Posterior vena cava (tissue), 2 donors: ENCODE measurements around the gene FMO5. TPM values are rescaled to one million over a fixed set of nuclear protein-coding genes. Genes with fewer than 3 reads are reported as not detected.
"Not testable (repeated sequence)": the region's sequence is repeated elsewhere in the genome, so short reads cannot be mapped to it uniquely, and the experiment has no call there.

Experiments
- DNase-seq: peaks from one replicate; pipeline ENCODE4 v3.0.0-alpha.2; 2020; ENCODE audit warnings: low spot score
- intact Hi-C, 2 donors: fragments of 100-400 bp; cut with DNase I; formaldehyde crosslinking; loops; one replicate each; pipeline versions ENCODE4 v1.14.1 to v1.14.2; 2022 to 2023
- total RNA-seq, 2 donors: library from RNA; stranded (reverse); fragmentation: NEBNext Ultra II Directional; extraction: Animal tissue kit (Norgen Biotek cat#: 25700); gene quantifications; one replicate each; pipeline ENCODE4 v1.2.1, GENCODE V29; 2021
- donor health status: DM: yes; HTN: yes; CAD: no.
- donor health status: DM: yes; HTN: yes; CAD: no.

FMO5 gene
- total RNA-seq, 2 donors from 2014 or later: 2.4 to 3.1 TPM

- DNase-seq: peak; percentile 99
- intact Hi-C loops: loop anchor here (2.0 to 5.0 kb wide), 3 partner anchors 70 to 155 kb away; partner anchors contain the start of gene PRKAB2 (in 2 of the 2)
Observed at GRCh38 chr1:147242449-147243227, 17.5 kb upstream of the FMO5 start, which contains the start of gene CHD1L. TSS of gene CHD1L (plus strand) at chr1:147242684. CDS start at chr1:147242704, 20 bp downstream.

GRCh38 chr1:147241934-147242448 is 16.9 kb upstream of the FMO5 start:
- intact Hi-C loops: loop anchor here (2.0 to 5.0 kb wide), 3 partner anchors 69 to 155 kb away; partner anchors contain the start of gene PRKAB2 (in 2 of the 2)
- no peak for DNase-seq

- not testable (repeated sequence) for DNase-seq
- intact Hi-C loops: loop anchor here in 1 of 2 donors (5.0 kb wide), 2 partner anchors 68 to 153 kb away; partner anchors contain the start of gene PRKAB2
Observed at GRCh38 chr1:147240131-147240721, 15.1 kb upstream of the FMO5 start.

GRCh38 chr1:147238925-147239820 is 14.0 kb upstream of the FMO5 start:
- intact Hi-C loops: no loop called here
- DNase-seq: no peak

GRCh38 chr1:147238053-147238902 is 13.1 kb upstream of the FMO5 start:
- intact Hi-C loops: no loop called here
- no peak for DNase-seq

GRCh38 chr1:147236959-147237791 is 12.0 kb upstream of the FMO5 start:
- intact Hi-C loops: no loop called here
- no peak for DNase-seq

- DNase-seq: no peak
- intact Hi-C loops: no loop called here
Observed at GRCh38 chr1:147236448-147236847, 11.3 kb upstream of the FMO5 start.

- no peak for DNase-seq
- intact Hi-C loops: no loop called here
Observed at GRCh38 chr1:147235822-147236221, 10.7 kb upstream of the FMO5 start.

- intact Hi-C loops, DNase-seq: not testable (repeated sequence)
Observed at GRCh38 chr1:147233903-147234302, 8.8 kb upstream of the FMO5 start.

- DNase-seq, intact Hi-C loops: not testable (repeated sequence)
Observed at GRCh38 chr1:147231032-147231431, 5.9 kb upstream of the FMO5 start.

GRCh38 chr1:147223740-147224615 is 1.2 kb downstream of the FMO5 start:
- DNase-seq: no peak
- intact Hi-C loops: no loop called here

GRCh38 chr1:147218606-147219005 is 6.5 kb downstream of the FMO5 start:
- intact Hi-C loops: no loop called here
- no peak for DNase-seq

GRCh38 chr1:147217141-147217540 is 8.0 kb downstream of the FMO5 start:
- DNase-seq: no peak
- intact Hi-C loops: no loop called here

- intact Hi-C loops: no loop called here
- no peak for DNase-seq
Observed at GRCh38 chr1:147216124-147216523, 9.0 kb downstream of the FMO5 start.

- intact Hi-C loops: no loop called here
- DNase-seq: no peak
Observed at GRCh38 chr1:147215540-147215916, 9.6 kb downstream of the FMO5 start.

- intact Hi-C loops: no loop called here
- DNase-seq: no peak
Observed at GRCh38 chr1:147214842-147215539, 10.1 kb downstream of the FMO5 start.
